Lower leg skin (tissue), 3 donors: ENCODE measurements around the gene GTPBP3.

ENCODE experiments used
- CTCF ChIP-seq, 3 donors: fragments of 450-650 bp; IDR thresholded peaks; one replicate each; pipeline ENCODE4 v1.5.1; 2016; ENCODE audit warnings: antibody characterized with exemption in 3 of 3, mild to moderate bottlenecking in 3 of 3, moderate library complexity in 2 of 3
- POLR2A ChIP-seq, 2 donors: fragments of 450-650 bp; IDR thresholded peaks; one replicate each; pipeline ENCODE4 v1.6.1; 2016 to 2017; ENCODE audit warnings: antibody characterized with exemption in 2 of 2, mild to moderate bottlenecking in 1 of 2, moderate library complexity in 1 of 2

DNA sequence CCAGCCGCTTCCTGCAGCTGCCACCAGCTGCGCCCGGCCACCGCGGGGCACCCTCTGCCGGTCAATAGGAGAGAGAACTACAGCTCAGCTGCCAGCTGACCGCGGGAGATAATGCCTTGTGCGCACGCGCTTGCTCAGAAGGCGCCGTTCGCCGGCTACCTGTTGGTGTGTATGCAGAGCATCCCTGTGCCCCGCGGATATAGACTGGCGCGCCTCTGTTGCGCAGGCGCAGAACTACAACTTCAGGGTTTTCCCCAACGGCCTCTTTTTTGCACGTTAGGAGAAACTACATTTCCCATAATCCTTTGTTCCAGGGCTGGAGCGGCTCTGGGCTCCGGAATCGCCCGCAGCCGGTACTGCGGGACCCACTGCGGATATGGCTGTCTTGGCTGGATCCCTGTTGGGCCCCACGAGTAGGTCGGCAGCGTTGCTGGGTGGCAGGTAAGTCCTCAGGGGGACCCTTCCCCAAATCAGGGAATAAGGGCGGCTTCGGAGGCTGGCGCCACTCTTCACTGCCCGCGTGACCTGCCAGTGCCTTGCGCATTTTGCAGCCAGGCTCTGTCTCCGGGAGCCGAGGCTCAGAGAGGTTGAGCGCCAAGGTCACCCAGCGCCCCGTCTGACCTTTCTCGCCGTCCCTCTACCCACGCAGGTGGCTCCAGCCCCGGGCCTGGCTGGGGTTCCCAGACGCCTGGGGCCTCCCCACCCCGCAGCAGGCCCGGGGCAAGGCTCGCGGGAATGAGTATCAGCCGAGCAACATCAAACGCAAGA, 31.7 kb upstream of the GTPBP3 start, which contains the start of gene MRPL34:
- peak in 2 of 3 donors; percentile 23 to 84 for TF ChIP-seq CTCF (IDR thresholded peaks at IDR 0.05)
- TF ChIP-seq POLR2A (IDR thresholded peaks at IDR 0.05), result peak in 1 of 2 donors; percentile 1
